Effector memory CD8-positive, alpha-beta T cell (primary cell): ENCODE results near the gene TFDP1.
"Not testable (repeated sequence)": the region's sequence is repeated elsewhere in the genome, so short reads cannot be mapped to it uniquely, and the experiment has no call there.

Experiments used
- ATAC-seq: fragments of 150-1000 bp; cut with Tn5 transposase; replicated peaks from 2 replicates; pipeline ENCODE4 v1.10.0; 2021; ENCODE audit warnings: mild to moderate bottlenecking, moderate library complexity
- DNase-seq, 3 experiments: peaks; one replicate each; pipeline ENCODE4 v3.0.0; 2021
- H3K27ac Mint-ChIP-seq, 2 donors: one replicate each; pipeline ENCODE4 v1.8.0; 2022; ENCODE audit warnings: mild to moderate bottlenecking in 2 of 2, mixed read lengths in 2 of 2, moderate library complexity in 2 of 2
- H3K27me3 Mint-ChIP-seq, 2 donors: one replicate each; pipeline ENCODE4 v1.8.0; 2022; ENCODE audit warnings: mixed read lengths in 2 of 2
- H3K36me3 Mint-ChIP-seq: one replicate; pipeline ENCODE4 v1.8.0; 2022; ENCODE audit warnings: mild to moderate bottlenecking, moderate library complexity, mixed read lengths; ENCODE audit not compliant: insufficient read depth
- H3K4me1 Mint-ChIP-seq, 2 donors: one replicate each; pipeline ENCODE4 v1.8.0; 2022; ENCODE audit warnings: low read depth in 2 of 2, mixed read lengths in 2 of 2
- H3K4me3 Mint-ChIP-seq, 2 donors: one replicate each; pipeline ENCODE4 v1.8.0; 2022; ENCODE audit warnings: mild to moderate bottlenecking in 2 of 2, mixed read lengths in 2 of 2, moderate library complexity in 2 of 2
- H3K9me3 Mint-ChIP-seq, 2 donors: one replicate each; pipeline ENCODE4 v1.8.0; 2022; ENCODE audit warnings: mixed read lengths in 2 of 2

The TFDP1 gene

GRCh38 chr13:113588394-113589111, 4.0 kb downstream of the TFDP1 start:
- no peaks in the 10 kb centered on the region for H3K27me3 Mint-ChIP-seq
- peak overlapping the region in 1 of 2 donors; percentile 3 for H3K4me3 Mint-ChIP-seq
- no peak for DNase-seq
- H3K36me3 Mint-ChIP-seq, result peaks cover 34% of the 10 kb centered on the region
- peak overlapping the region; percentile 13 to 62 for H3K27ac Mint-ChIP-seq
- H3K4me1 Mint-ChIP-seq, result peaks cover 32 to 44% of the 10 kb centered on the region in 2 donors
- H3K9me3 Mint-ChIP-seq, result no peaks in the 10 kb centered on the region
- ATAC-seq, result peak; percentile 34

- Mint-ChIP-seq H3K36me3 (peaks cover 34% of the 10 kb centered on the region), H3K4me3 (no peak overlapping the region), H3K4me1 (peaks cover 29 to 40% of the 10 kb centered on the region in 2 donors), H3K9me3 (no peaks in the 10 kb centered on the region), H3K27me3 (no peaks in the 10 kb centered on the region), H3K27ac (peak overlapping the region; percentile 13 to 62)
- ATAC-seq, result no peak
- DNase-seq, result no peak
These were observed 4.9 kb downstream of the TFDP1 start for GRCh38 chr13:113589251-113589960.

GRCh38 chr13:113589961-113590339, 5.4 kb downstream of the TFDP1 start:
- peaks cover 34% of the 10 kb centered on the region for H3K36me3 Mint-ChIP-seq
- H3K4me1 Mint-ChIP-seq, result peaks cover 31 to 43% of the 10 kb centered on the region in 2 donors
- no peak overlapping the region for H3K27ac Mint-ChIP-seq
- no peak for ATAC-seq
- no peak for DNase-seq
- H3K4me3 Mint-ChIP-seq, result no peak overlapping the region
- no peaks in the 10 kb centered on the region for H3K27me3 Mint-ChIP-seq
- H3K9me3 Mint-ChIP-seq, result no peaks in the 10 kb centered on the region

- Mint-ChIP-seq H3K9me3 (no peaks in the 10 kb centered on the region), H3K4me3 (no peak overlapping the region), H3K27ac (peak overlapping the region in 1 of 2 donors; percentile 67), H3K27me3 (no peaks in the 10 kb centered on the region), H3K36me3 (peaks cover 21% of the 10 kb centered on the region), H3K4me1 (peaks cover 21 to 34% of the 10 kb centered on the region in 2 donors)
- ATAC-seq (no peak), DNase-seq (no peak)
These were observed 7.2 kb downstream of the TFDP1 start for GRCh38 chr13:113591750-113592149.

- no peaks in the 10 kb centered on the region for H3K27me3 Mint-ChIP-seq
- H3K4me1 Mint-ChIP-seq, result peaks cover 19 to 33% of the 10 kb centered on the region in 2 donors
- H3K36me3 Mint-ChIP-seq, result peaks cover 19% of the 10 kb centered on the region
- ATAC-seq, result no peak
- H3K4me3 Mint-ChIP-seq, result no peak overlapping the region
- DNase-seq, result no peak
- H3K27ac Mint-ChIP-seq, result no peak overlapping the region
- no peaks in the 10 kb centered on the region for H3K9me3 Mint-ChIP-seq
These were observed 8.0 kb downstream of the TFDP1 start for GRCh38 chr13:113592571-113592970.

- H3K4me1 Mint-ChIP-seq, result peaks cover 10 to 30% of the 10 kb centered on the region in 2 donors
- H3K4me3 Mint-ChIP-seq, H3K9me3 Mint-ChIP-seq, ATAC-seq, H3K27me3 Mint-ChIP-seq, DNase-seq, H3K27ac Mint-ChIP-seq: not testable (repeated sequence)
- H3K36me3 Mint-ChIP-seq, result peaks cover 14% of the 10 kb centered on the region
These were observed 9.7 kb downstream of the TFDP1 start for GRCh38 chr13:113594066-113594821.

GRCh38 chr13:113595131-113595530, 10.6 kb downstream of the TFDP1 start:
- no peaks in the 10 kb centered on the region for H3K27me3 Mint-ChIP-seq
- no peak for DNase-seq
- H3K4me1 Mint-ChIP-seq, result peaks cover 8 to 26% of the 10 kb centered on the region in 2 donors
- H3K36me3 Mint-ChIP-seq, result peaks cover 14% of the 10 kb centered on the region
- no peak for ATAC-seq
- H3K4me3 Mint-ChIP-seq, result no peak overlapping the region
- H3K27ac Mint-ChIP-seq, result no peak overlapping the region
- H3K9me3 Mint-ChIP-seq, result no peaks in the 10 kb centered on the region

GRCh38 chr13:113596321-113597200, 12.0 kb downstream of the TFDP1 start:
- DNase-seq (no peak), ATAC-seq (no peak)
- no peaks in the 10 kb centered on the region for H3K27me3 Mint-ChIP-seq
- peaks cover 13 to 27% of the 10 kb centered on the region in 2 donors for H3K4me1 Mint-ChIP-seq
- H3K9me3 Mint-ChIP-seq, result no peaks in the 10 kb centered on the region
- H3K36me3 Mint-ChIP-seq, result peaks cover 4% of the 10 kb centered on the region
- H3K27ac Mint-ChIP-seq, result no peak overlapping the region
- no peak overlapping the region for H3K4me3 Mint-ChIP-seq

GRCh38 chr13:113597391-113598080, 13.0 kb downstream of the TFDP1 start:
- Mint-ChIP-seq H3K36me3 (no peaks in the 10 kb centered on the region), H3K4me1 (peaks cover 18 to 22% of the 10 kb centered on the region in 2 donors), H3K27me3 (no peaks in the 10 kb centered on the region), H3K4me3 (no peak overlapping the region), H3K9me3 (no peaks in the 10 kb centered on the region), H3K27ac (no peak overlapping the region)
- ATAC-seq (no peak), DNase-seq (no peak)

GRCh38 chr13:113598081-113598410, 13.5 kb downstream of the TFDP1 start:
- Mint-ChIP-seq H3K27me3 (no peaks in the 10 kb centered on the region), H3K4me1 (peaks cover 20 to 26% of the 10 kb centered on the region in 2 donors), H3K27ac (no peak overlapping the region), H3K9me3 (no peaks in the 10 kb centered on the region), H3K36me3 (no peaks in the 10 kb centered on the region), H3K4me3 (no peak overlapping the region)
- no peak for DNase-seq
- ATAC-seq, result no peak

GRCh38 chr13:113598481-113598880, 13.9 kb downstream of the TFDP1 start:
- peaks cover 20 to 29% of the 10 kb centered on the region in 2 donors for H3K4me1 Mint-ChIP-seq
- H3K27me3 Mint-ChIP-seq, result no peaks in the 10 kb centered on the region
- DNase-seq (no peak), ATAC-seq (no peak)
- no peaks in the 10 kb centered on the region for H3K36me3 Mint-ChIP-seq
- no peaks in the 10 kb centered on the region for H3K9me3 Mint-ChIP-seq
- no peak overlapping the region for H3K4me3 Mint-ChIP-seq
- peak overlapping the region in 1 of 2 donors; percentile 51 for H3K27ac Mint-ChIP-seq

- no peak overlapping the region for H3K27ac Mint-ChIP-seq
- H3K27me3 Mint-ChIP-seq, result no peaks in the 10 kb centered on the region
- no peaks in the 10 kb centered on the region for H3K9me3 Mint-ChIP-seq
- no peak overlapping the region for H3K4me3 Mint-ChIP-seq
- DNase-seq (no peak), ATAC-seq (no peak)
- H3K4me1 Mint-ChIP-seq, result peaks cover 20 to 29% of the 10 kb centered on the region in 2 donors
- H3K36me3 Mint-ChIP-seq, result no peaks in the 10 kb centered on the region
These were observed 14.8 kb downstream of the TFDP1 start for GRCh38 chr13:113599391-113599790.
